ENCODE measurements around the gene TOMM40.
"Not testable (repeated sequence)": the region's sequence is repeated elsewhere in the genome, so short reads cannot be mapped to it uniquely, and the experiment has no call there.

TOMM40 gene

GRCh38 chr19:44897835-44898234, 6.8 kb downstream of the TOMM40 start:
- DNase-seq (ENCODE audit: low read depth) = no peak

GRCh38 chr19:44900328-44901244, 9.5 kb downstream of the TOMM40 start:
- no peak for DNase-seq (ENCODE audit: low read depth)

DNA sequence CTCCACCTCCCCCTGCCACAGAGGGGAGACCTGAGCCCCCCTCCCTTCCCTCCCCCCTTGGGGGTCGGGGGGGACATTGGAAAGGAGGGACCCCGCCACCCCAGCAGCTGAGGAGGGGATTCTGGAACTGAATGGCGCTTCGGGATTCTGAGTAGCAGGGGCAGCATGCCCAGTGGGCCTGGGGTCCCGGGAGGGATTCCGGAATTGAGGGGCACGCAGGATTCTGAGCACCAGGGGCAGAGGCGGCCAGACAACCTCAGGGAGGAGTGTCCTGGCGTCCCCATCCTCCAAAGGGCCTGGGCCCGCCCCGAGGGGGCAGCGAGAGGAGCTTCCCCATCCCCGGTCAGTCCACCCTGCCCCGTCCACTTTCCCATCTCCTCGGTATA, 12.2 kb downstream of the TOMM40 start:
- DNase-seq (ENCODE audit: low read depth) = no peak

- peak; percentile 59 for DNase-seq (ENCODE audit: low read depth)
Measured at GRCh38 chr19:44903602-44904425, 12.8 kb downstream of the TOMM40 start.

GRCh38 chr19:44904426-44904994, 13.5 kb downstream of the TOMM40 start:
- no peak for DNase-seq (ENCODE audit: low read depth)

DNA sequence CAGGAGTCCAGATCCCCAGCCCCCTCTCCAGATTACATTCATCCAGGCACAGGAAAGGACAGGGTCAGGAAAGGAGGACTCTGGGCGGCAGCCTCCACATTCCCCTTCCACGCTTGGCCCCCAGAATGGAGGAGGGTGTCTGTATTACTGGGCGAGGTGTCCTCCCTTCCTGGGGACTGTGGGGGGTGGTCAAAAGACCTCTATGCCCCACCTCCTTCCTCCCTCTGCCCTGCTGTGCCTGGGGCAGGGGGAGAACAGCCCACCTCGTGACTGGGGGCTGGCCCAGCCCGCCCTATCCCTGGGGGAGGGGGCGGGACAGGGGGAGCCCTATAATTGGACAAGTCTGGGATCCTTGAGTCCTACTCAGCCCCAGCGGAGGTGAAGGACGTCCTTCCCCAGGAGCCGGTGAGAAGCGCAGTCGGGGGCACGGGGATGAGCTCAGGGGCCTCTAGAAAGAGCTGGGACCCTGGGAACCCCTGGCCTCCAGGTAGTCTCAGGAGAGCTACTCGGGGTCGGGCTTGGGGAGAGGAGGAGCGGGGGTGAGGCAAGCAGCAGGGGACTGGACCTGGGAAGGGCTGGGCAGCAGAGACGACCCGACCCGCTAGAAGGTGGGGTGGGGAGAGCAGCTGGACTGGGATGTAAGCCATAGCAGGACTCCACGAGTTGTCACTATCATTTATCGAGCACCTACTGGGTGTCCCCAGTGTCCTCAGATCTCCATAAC, 14.5 kb downstream of the TOMM40 start, which contains the start of gene APOE:
TSS of gene APOE (plus strand) at position 360 of the 724 bp plus-strand sequence. CDS start 829 bp downstream, outside the sequence.
- DNase-seq (ENCODE audit: low read depth) = no peak

GRCh38 chr19:44907613-44908012, 16.6 kb downstream of the TOMM40 start:
- no peak for DNase-seq (ENCODE audit: low read depth)

DNA sequence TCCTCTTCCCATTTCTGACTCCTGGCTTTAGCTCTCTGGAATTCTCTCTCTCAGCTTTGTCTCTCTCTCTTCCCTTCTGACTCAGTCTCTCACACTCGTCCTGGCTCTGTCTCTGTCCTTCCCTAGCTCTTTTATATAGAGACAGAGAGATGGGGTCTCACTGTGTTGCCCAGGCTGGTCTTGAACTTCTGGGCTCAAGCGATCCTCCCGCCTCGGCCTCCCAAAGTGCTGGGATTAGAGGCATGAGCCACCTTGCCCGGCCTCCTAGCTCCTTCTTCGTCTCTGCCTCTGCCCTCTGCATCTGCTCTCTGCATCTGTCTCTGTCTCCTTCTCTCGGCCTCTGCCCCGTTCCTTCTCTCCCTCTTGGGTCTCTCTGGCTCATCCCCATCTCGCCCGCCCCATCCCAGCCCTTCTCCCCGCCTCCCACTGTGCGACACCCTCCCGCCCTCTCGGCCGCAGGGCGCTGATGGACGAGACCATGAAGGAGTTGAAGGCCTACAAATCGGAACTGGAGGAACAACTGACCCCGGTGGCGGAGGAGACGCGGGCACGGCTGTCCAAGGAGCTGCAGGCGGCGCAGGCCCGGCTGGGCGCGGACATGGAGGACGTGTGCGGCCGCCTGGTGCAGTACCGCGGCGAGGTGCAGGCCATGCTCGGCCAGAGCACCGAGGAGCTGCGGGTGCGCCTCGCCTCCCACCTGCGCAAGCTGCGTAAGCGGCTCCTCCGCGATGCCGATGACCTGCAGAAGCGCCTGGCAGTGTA, 17.2 kb downstream of the TOMM40 start:
- no peak for DNase-seq (ENCODE audit: low read depth)

GRCh38 chr19:44908836-44909261, 17.8 kb downstream of the TOMM40 start:
- no peak for DNase-seq (ENCODE audit: low read depth)

DNA sequence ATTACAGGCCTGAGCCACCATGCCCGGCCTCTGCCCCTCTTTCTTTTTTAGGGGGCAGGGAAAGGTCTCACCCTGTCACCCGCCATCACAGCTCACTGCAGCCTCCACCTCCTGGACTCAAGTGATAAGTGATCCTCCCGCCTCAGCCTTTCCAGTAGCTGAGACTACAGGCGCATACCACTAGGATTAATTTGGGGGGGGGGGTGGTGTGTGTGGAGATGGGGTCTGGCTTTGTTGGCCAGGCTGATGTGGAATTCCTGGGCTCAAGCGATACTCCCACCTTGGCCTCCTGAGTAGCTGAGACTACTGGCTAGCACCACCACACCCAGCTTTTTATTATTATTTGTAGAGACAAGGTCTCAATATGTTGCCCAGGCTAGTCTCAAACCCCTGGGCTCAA, 18.7 kb downstream of the TOMM40 start:
- DNase-seq (ENCODE audit: low read depth) = no peak

- DNase-seq (ENCODE audit: low read depth) = not testable (repeated sequence)
Measured at GRCh38 chr19:44911896-44912295, 20.8 kb downstream of the TOMM40 start.

DNA sequence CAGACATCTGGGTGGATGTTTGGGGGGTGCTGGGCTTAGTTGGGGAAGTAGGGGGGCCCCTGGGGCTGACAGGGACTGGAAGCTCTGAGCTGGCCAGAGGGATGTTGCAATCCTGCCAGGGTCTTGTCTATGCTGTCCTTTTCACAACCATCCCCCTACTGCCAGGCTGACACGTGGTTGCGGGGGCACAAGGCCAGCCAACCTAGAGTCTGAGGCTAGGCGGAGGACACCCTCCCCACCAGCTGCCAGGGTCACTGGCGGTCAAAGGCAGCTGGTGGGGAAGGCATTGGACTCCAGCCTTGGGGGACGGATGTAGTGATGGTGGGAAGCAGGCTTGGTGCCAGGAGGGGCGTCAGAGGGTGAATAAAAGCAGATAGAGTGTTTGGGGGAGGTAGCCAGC, 21.8 kb downstream of the TOMM40 start:
- no peak for DNase-seq (ENCODE audit: low read depth)

GRCh38 chr19:44913512-44914432, 22.7 kb downstream of the TOMM40 start:
- DNase-seq (ENCODE audit: low read depth) = not testable (repeated sequence)

DNA sequence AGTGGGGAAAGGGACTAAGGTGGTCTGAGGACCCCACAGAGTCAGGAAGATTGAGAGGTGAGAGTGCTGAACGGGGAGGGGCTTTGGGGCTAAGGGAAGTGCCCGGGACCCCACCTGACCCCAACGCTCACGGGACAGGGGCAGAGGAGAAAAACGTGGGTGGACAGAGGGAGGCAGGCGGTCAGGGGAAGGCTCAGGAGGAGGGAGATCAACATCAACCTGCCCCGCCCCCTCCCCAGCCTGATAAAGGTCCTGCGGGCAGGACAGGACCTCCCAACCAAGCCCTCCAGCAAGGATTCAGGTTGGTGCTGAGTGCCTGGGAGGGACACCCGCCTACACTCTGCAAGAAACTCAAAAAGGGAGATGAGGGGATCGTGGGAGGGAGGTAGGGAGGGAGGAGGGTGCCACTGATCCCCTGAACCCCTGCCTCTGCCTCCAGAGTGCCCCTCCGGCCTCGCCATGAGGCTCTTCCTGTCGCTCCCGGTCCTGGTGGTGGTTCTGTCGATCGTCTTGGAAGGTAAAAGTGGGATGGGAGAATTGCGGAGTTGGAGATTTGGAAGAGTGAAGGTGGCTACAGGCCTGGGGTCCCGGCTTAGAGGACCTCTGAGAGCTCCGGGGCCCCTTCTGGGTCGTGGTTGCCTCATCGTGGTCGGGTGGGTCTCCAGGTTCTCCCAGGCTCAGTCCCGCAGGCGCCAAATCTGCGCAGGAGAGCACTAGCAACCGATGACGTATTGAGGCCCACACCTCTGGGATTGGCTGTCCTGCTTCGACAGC, 23.6 kb downstream of the TOMM40 start, which contains the start of gene APOC1:
TSS of gene APOC1 (plus strand) at position 176 of the 774 bp plus-strand sequence. CDS start at position 460, 284 bp downstream.
- DNase-seq (ENCODE audit: low read depth) = peak; percentile 69

DNA sequence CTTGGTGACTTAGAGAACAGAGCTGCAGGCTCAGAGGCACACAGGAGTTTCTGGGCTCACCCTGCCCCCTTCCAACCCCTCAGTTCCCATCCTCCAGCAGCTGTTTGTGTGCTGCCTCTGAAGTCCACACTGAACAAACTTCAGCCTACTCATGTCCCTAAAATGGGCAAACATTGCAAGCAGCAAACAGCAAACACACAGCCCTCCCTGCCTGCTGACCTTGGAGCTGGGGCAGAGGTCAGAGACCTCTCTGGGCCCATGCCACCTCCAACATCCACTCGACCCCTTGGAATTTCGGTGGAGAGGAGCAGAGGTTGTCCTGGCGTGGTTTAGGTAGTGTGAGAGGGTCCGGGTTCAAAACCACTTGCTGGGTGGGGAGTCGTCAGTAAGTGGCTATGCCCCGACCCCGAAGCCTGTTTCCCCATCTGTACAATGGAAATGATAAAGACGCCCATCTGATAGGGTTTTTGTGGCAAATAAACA, 33.2 kb downstream of the TOMM40 start:
- no peak for DNase-seq (ENCODE audit: low read depth)

DNA sequence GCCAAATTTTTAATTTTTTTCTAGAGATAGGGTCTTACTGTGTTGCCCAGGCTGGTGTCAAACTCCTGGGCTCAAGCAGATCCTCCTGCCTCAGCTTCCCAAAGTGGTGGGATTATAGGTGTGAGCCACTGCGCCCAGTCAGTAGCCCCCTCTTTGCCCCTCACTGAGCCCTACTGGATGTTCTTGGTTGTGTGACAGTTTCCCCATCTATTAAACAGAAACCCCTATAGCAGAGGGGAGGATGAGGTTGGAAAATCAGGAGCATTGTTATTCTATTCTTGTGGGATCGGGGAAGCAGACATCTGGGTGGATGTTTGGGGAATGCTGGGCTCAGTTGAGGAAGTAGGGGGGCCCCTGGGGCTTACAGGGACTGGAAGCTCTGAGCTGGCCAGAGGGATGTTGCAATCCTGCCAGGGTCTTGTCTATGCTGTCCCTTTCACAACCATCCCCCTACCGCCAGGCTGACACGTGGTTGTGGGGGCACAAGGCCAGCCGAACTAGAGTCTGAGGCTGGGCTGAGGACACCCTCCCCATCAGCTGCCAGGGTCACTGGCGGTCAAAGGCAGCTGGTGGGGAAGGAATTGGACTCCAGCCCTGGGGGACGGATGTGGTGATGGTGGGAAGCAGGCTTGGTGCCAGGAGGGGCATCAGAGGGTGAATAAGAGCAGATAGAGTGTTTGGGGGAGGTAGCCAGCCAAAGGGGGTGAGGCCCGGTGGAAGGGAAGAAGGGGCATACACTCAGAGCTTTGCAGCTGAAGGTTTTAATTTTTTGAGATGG, 34.2 kb downstream of the TOMM40 start:
- DNase-seq (ENCODE audit: low read depth) = peak; percentile 63

DNA sequence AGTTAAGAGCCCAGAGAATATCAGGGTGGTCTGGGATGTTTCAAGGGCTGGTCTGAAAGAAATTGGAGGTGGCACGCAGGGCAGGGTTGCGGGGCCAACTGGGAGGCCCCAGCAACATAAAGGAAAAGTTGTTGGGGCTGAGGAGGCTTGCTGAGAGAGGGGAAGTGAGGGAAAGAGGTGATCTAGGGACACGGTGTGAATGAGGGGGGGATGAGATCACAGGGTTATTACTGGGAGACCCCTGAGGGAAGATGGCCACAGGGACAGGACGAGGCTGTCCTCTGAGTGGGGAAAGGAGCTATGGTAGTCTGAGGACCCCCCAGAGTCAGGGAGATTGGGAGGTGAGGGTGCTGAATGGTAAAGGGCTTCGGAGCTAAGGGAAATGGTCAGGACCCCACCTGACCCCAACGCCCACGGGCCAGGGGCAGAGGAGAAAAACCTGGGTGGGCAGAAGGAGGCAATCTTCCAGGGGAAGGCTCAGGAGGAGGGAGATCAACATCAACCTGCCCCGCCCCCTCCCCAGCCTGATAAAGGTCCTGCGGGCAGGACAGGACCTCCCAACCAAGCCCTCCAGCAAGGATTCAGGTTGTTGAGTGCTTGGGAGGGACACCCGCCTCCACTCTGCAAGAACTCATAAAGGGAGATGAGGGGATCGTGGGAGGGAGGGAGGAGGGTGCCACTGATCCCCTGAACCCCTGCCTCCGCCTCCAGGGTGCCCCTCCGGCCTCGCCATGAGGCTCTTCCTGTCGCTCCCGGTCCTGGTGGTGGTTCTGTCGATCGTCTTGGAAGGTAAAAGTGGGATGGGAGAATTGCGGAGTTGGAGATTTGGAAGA, 35.4 kb downstream of the TOMM40 start:
- DNase-seq (ENCODE audit: low read depth) = not testable (repeated sequence)
